Dedifferentiated amniotic fluid mesenchymal stem cell (primary cell): ENCODE results near the gene ETFA.

Experiments used
- DNase-seq: peaks from one replicate; pipeline ENCODE4 v3.0.0-alpha.2; 2016; ENCODE audit errors: extremely low spot score

Gene ETFA

DNA sequence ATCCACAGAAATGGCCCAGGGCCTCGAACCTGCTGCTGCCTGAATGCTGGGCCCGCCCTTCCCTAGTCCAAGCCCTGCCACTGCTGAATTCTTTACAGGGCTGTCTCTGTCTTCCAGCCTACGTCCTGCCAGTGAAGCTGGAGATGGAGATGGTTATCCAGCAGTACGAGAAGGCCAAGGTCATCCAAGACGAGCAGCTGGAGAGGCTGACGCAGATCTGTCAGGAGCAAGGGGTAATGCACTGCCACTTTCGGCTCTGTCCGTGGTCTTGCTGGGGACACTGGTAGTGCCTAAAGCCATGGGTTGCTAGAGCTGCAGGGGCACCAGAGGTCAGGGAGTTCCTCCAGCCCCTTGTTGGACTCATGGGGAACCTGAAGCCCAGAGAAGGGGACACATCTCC, 135.8 kb downstream of the ETFA start:
- no peak for DNase-seq

GRCh38 chr15:76174654-76175053, 136.6 kb downstream of the ETFA start:
- no peak for DNase-seq

GRCh38 chr15:76173317-76173834, 137.9 kb downstream of the ETFA start:
- no peak for DNase-seq

DNA sequence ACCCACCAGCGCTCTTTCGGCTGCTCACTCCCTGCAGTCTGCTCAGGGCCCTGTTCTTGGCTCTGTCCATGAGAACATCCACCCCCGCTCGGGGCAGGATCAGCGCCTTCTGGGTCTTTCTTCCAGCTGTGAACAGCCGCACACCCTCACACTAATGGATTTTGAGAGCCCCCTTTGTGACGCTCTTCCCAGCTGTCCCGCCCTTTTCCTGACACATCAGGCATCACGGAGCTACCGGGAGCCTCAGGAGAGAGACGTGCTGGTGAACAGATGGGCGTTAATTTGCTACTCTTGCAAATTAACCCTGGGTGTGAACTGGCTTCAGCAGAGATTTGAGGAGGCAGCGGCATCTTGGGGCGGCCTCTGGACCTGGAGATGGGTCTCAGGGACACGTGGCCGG, 138.5 kb downstream of the ETFA start:
- DNase-seq, result no peak

GRCh38 chr15:76169911-76170800, 141.1 kb downstream of the ETFA start:
- DNase-seq, result no peak

- no peak for DNase-seq
These were observed 142.3 kb downstream of the ETFA start for GRCh38 chr15:76169018-76169417.

DNA sequence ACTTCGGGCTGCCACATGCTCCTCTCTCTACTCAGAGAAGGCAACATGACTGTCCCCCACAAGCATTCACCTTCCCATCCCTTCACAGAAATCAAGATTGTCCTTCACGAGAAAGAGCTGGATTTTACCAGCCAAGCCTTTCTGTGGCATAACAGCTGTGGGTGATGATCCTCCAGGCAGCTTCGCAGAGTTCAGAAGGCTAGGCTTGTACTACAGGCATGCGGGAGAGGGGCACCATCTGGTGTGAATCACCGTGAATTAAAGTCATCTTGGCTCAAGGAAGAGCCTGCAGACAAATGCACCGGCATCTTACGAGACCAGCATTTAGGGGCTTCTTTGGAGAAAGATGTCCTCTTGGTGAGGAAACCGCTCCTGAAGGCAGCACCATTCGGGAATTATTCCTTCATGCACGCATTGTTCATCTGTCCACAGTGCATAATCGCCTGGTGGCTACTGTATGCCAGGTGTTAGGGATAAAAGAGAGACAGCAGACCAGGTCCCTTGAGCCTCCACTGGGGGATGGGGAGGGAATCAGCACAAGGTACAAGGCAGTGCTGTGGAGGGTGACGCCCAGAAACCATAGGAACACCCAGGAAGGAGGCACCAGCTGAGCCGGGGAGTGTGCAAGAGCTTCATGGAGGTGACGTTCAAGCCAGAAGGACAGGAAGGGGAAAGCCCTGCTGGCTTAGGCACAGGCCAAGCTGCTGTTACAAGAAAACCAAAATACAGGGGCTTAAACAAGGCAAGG, 142.9 kb downstream of the ETFA start:
- no peak for DNase-seq

DNA sequence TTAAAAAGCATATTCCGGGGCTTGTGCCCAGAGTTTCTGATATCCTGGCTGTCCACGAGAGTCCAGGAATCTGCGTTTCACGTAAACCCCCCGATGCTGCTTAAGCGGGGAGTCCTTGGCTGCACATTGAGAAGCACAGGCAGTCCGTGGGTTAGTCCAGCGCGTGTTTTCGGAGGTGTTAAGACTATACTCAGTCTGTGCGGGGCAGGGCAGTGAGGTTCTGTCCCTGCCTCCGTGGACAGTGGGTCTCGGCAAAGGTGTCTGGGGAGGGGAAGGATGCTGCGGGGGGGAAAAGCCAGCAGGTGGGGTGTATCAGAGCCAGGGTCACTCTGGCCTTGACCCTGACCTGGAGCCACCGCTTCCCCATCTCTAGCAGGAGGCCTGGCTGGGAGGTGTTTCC, 145.3 kb downstream of the ETFA start:
- DNase-seq, result no peak
